Measurements from ENCODE around the gene THSD8.
"Not testable (repeated sequence)": the region's sequence is repeated elsewhere in the genome, so short reads cannot be mapped to it uniquely, and the experiment has no call there.

Gene THSD8

DNA sequence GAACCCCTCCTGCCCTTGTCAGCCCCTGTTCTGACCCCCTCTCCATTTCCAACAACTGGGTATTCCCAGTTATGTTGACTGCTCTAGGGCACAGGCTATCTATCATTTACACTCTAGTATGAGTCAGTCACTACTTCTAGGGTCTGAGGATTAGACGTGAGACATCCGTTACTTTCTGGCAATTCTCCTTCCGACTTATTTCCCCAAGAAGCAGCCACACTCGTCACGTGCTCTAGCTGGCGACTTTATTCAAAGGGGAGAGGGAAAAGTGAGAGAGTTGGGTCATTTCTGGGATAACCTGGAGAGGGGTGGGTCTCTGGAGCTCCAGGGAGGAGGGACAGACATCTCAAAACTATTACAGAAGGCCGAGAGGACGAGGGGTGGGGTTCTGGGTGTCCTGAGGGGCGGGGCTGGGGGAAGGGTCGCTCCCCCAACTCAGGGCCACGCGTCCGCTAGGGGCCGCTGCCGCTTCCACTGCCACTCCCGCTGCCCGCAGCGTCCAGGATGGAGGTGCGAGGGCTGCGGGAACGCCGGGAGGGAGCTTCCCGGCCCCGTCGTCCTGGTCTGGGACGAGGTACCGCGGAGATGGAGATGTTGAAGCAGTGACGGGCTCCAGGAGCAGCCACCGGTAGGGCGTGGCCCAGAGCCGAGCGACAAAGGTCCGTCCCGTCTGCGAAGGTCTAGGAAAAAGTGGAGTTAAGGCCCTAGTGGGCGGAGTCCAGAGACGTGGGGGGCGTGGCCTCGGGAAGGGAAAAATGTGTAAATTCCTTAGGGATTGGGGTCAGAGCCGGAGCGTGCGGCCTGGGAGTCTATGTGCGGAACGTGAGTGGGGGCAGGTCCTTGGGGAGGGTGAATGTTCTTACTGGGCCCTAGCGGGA is 23.6 kb downstream of the THSD8 start:
- no peak for DNase-seq (ENCODE audit: low read depth)

DNA sequence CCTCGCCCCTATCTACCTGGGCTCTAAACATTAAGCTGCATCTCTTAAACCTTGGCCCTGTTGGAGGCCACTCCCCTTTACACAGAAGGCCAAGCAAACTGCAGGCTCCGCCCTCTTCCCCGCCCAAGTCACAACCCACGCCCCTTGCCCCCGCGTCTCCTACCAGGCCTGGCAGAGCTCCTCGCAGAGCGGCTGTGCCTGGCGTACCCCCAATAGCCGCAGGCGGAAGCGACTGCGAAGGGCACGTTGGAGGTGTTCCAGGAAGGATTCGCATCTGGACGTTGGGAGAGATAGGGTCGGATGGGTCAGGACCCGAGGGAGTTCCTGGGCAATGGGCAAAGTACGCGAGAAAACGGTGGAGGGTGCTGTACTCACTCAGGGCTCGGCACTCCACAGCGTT is 26.6 kb downstream of the THSD8 start:
- DNase-seq (ENCODE audit: low read depth) = peak; percentile 32

DNA sequence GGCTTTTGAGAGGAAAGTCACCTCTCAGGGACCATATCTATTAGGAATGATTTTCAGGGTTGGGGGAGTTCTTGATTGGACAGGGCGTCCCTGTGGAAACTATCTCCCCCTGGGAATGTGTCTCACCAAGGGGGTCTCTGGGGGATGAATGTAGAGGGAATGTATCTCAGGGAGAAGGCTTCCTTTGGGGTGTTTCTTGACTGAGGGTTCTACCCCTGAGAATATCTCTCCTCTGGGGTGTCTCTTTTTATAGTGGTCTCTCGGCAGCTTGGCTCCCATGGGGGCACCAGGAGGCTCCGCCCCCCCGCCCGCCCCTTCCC is 31.5 kb downstream of the THSD8 start:
- no peak for DNase-seq (ENCODE audit: low read depth)

DNA sequence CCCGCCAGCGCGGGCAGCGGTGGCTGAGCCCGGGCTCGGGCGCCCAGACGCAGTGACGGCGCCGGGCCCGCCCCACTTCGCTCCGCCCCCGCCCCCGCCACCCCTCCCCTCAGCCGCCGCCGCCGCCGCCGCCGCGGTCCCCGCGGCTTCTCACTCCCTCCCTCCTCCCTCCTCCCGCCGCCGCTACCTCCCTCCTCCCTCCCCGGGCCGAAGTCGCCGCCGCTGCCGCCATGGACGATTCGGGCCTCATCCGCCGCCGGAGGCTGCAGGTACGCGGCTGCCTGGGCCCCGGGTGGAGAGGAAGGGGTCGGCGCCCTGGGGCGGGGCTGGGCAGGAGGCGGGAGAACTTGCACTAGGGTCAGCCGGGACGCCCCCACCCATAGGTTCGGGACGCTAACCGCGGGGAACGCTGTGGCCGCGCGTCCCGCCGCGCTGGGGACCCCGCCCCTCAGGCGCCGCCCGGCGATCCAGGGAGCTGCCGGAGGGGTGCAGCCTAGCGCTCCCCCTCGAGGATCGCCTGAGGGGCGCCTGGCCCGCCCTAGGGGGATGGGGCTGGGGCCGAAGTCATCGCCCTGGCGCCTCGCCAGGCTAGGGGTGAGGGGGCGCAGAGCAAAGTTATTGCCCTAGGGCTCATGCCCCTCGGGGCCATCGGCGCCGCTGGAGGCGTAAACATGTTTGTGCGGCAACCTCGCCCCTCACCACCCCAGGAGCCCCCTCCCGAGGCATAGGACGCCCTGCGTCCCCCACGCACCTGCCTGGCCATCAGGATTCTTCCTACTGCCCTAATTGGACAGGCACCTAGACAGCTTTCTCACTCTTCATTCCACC is 32.1 kb downstream of the THSD8 start:
- DNase-seq (ENCODE audit: low read depth) = no peak

DNA sequence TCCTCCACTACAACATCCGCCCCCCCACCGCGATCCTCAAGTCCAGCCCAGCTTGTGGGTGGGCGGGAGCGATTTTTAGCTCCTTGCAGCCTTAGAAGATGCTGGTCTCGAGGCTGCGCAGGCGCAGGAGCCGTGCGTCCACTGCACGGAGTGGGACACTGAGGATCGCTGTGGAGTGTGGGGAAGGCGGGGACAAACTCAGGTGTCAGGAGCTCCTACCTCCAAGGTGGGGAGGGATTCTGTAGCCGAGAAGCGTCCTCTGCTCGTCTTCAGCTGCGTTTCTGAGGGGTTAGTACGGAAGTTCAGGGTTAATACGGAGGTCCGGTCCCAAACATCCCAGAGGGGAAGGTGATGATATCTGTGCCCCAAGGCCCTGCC is 32.7 kb downstream of the THSD8 start, which contains the start of gene RTBDN:
RTBDN (minus strand) TSS at position 14 of the 378 bp plus-strand sequence. CDS start 4,600 bp downstream, outside the sequence.
- DNase-seq (ENCODE audit: low read depth) = no peak

DNA sequence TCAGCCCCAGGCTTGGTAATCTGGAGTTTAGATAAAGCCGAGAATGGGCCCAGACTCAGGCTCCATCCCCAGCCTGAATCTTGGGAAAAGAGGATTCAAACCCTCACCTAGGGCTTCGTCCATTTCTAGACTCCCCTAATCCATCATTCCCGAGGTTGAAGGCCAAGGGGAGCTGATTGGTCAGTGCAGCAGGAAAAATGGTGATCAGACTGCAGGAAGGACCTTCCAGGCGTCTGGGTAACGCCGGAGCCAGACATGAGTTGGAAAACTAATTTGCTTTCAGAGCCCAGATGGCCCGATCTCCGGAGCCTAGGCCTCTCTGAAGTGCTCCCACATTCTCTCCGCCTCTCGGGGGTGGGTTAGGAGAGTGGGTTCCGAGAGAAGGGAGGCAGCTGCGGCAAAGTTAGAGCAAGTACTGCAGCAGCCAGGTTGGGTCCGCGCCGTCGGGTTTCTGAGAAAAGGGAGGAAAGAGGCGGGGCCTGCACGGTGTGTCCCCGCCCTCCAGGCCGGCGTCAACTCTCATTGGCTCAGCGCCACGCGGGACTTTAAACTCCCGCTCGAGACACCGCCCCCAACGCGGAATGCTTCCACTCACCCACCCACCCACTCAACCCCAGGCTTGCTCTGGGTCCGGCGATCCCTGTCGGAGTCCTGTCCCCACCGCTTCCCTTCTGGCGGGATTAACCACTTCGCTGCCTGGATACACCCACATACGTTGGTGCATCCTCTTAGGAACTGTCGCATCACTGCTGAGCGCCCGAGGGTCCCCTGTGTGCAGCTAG is 33.3 kb downstream of the THSD8 start:
- no peak for DNase-seq (ENCODE audit: low read depth)

DNA sequence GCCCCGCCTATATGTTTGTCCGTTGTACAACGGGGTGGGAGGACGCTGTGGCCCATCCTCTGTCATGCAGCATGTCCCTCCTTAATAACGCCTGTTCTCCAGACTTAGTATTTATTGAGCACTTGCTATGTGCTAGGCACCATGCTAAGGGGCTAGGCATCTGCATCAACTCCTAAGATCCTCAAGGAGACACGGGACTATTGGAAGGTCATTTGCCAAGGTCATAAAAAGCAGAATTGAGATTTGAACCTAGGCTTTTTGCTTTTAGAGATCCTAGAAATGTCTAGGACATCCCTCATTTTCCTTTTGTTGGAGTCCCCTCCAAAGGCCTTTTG is 34.6 kb downstream of the THSD8 start:
- DNase-seq (ENCODE audit: low read depth) = no peak

DNA sequence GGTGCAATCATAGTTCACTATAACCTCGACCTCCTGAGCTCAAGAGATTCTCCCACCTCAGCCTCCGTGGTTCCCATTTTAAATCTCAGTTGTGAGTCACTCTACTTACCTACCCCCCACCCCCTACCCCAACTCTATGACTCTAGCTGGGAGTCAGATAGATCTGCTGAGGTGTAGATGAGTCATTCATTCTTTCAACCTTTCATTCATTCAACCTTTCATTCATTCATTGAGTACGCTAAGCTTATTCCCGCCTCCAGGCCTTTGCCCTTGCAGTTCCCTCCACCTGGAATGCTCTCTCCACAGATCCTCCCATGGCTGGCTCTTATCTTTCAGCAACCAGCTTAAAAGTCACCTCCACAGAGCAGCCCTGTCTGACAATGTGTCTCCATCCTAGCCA is 35.4 kb downstream of the THSD8 start:
- no peak for DNase-seq (ENCODE audit: low read depth)

DNA sequence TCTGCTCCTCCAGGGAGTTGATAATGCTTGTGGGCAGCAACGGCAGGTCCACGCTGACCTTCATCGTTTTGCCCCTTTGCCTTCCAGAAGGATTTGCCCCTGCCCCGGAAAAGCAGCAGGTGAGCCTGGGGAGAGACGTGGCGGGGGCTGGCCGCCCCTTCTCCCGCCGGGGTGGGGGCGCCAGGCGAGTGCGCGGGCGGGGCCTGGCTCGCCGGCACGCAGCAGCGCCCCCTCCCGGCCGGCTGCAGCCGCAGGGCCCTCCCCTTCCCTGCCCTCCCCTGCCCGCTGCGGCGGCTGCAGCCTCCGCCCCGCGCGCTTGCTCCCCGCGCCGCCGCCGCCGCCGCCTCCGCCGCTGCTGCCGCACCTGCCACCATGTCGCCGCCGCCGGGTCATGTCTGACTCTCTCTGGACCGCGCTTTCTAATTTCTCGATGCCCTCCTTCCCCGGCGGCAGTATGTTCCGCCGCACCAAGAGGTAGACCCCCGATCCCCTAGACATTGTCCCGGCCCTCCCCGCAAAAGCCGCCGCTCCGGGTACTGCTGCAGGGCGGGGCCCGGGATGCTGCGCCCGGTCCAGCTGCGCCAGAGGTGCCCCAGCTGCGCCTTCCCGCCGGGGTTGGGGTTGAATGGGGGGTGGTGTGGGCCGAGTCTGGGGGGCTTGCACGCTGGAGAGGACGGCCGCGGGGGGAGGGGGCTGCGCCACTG is 36.5 kb downstream of the THSD8 start, which contains the start of gene MAST1:
MAST1 (plus strand) TSS at position 334 of the 704 bp plus-strand sequence; CDS start at position 392, 58 bp downstream.
- DNase-seq (ENCODE audit: low read depth) = no peak

DNA sequence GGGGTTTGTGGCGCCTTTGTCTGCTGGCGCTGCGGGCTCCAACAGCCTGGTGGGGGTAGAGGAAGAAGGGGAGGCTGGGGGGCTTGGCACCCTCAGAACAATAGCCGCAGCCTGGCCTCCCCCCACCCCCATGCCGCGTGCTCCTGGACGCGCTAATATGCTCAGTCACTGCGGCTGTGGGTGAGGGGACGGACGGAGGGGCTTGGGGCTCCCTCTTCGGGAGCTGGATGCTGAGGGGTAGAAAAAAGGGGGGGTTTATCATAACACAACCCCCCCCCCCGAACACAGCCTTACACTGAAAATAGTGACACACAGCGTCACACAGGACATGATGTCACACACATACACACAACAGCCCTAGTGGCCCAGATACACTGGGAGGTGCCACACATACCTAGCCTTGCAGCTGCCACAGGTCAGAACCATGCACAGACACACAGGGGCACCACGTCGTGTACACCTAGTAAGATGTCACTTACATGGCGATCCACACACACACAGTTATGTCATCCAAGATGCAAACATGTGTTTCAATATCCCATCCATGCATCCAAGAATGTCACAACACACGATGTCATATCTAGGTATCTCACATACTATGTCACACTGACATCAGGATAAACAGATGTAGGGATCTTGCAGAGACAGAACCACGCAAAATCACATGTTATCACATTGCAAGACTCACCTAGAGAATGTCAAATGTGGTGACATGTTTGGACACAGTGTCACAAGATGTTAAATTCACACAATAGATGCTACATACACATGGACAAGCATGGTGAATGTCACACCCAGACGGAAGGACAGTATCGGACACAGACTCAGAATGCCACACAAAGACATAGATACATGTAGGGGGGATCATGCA is 37.3 kb downstream of the THSD8 start:
- DNase-seq (ENCODE audit: low read depth) = no peak

DNA sequence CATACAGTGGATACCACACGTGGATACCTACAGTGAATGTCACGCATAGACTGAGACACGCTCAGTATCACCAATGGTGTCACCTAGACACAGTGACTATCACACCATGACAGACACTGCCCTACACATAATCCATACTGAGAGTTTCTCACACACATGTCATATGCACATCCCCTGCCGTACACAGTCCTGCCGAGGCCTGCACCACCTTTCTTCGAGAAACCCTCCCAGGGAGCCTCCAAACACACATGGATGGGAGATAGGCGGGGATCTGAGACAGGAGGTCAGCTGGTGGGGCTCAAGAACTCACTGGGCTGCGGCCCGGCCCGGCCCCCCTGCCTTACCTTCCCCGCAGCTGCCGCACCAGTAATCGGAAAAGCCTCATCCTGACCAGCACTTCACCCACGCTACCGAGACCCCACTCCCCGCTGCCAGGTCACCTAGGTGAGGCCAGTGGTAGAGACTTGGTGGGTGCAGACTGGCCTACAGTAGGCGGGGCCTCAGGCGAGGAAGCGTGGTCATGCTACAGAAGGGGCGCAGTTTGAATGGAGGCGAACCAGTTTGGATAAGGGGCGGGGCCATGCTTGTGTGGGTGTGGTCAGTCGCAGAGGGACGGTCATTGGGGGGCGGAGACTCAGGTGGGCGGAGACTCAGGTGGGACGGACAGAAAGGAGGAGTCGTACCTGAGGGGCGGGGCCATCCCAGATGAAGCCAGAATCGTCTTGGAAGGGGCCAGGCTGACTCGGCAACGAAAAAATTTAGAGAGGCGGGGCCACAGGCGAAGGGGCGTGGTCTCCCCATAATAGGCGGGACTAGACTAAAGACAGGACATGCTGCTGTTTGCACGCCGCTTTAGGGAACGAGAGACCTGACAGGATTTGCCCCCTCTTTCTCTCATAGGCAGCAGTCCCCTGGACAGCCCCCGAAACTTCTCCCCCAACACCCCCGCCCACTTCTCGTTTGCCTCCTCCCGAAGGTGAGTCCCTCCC is 38.5 kb downstream of the THSD8 start:
- peak; percentile 20 for DNase-seq (ENCODE audit: low read depth)

DNA sequence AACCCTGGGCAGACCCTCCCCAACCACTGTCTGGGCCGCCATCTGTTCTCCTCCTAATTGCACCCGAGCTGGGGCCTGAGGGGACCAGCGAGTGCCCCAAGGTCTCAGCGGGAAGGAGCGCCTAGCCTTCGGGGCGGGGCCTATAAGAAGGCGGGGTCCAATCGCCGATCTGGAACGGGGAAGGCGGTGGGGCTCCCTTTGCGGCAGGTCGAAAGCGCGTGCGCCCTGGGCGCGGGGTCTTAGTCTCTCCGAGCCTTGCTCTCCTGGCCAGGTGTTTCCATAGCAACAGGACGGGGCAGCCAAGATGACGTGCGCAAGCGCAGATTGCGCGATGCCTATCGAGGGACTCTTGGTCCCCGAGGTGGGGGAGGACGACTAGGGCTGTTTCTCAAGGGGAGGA is 39.2 kb downstream of the THSD8 start:
- no peak for DNase-seq (ENCODE audit: low read depth)

DNA sequence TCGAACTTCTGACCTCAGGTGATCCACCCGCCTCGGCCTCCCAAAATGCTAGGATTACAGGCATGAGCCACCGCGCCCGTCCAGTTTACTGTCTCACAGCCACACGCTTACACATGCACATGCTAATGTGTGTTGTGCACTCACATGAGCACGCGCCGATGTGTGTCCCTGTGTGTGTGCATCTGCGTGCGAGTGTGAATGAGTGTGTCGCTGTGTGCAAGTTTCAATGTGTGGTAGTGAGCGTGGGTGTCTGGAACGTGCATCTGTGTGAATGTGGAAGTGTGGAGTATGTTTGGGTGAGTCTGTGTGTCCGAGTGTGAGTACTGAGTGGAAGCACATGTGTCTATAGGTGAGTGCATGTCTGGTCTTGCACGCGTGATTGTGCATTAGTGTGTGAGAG is 40.6 kb downstream of the THSD8 start:
- DNase-seq (ENCODE audit: low read depth) = no peak

DNA sequence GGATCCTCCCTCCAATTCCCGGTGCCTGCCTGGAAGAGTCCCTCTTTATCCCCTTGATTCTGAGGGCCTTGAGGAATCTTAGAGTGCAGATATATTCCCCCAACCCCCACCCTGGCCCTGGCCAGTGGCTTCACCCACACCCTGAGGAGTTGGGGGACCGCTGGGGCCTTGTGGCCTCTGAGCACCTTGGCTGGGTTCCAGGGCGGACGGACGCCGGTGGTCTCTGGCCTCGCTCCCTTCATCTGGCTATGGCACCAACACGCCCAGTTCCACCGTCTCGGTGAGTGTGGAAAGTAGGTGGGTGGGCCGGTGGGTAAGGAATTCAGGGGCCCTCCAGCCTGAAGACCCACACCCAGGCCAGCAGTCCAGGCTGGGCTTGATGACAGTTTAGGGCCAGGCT is 41.5 kb downstream of the THSD8 start:
- no peak for DNase-seq (ENCODE audit: low read depth)

DNA sequence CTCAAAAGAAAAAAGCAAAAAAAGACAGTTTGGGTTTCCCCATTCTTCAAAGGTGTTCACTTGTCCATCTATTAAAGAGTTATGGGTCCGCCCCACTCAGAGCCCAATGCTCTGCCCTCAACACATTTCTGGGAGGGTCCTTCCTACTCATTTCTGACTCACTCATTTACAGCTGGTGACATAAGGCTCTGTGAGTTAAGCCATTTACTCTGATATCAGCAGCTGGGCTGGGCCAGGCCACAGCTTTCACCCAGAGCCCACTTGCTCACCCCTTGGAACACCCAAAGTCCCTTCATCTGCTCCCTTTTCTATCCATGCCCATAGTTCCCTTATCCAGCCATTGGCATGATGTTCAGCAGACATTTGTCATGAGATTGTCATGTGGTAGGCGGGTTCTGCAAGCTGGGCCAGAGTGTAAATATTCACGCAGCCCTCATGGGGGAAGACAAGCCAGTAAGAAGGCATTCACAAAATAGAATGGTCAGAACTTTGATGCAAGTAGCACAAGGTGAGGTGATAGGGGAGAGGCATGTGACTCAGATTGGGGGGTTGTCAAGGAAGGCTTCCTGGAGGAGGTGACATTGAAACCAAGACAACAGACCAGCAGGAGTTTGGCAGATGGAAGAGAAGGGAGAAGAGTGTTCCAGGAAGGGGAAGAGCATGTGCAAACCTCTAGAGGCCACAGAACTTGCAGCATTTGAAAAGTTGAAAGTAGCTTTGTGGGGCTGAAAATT is 42.3 kb downstream of the THSD8 start:
- DNase-seq (ENCODE audit: low read depth) = no peak

DNA sequence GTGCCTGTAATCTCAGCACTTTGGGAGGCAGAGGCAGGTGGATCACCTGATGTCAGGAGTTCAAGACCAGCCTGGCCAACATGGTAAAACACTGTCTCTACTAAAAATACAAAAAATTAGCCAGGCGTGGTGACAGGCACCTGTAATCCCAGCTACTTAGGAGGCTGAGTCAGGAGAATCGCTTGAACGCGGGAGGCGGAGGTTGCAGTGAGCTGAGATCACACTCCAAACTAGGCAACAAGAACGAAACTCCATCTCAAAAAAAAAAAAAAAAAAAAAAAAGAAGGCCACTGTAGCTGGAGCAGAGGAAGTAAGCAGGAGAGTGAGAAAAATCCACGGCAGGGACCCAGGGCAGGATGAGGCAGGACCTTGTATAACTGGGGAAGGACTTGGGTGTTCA is 44.7 kb downstream of the THSD8 start:
- DNase-seq (ENCODE audit: low read depth) = not testable (repeated sequence)

DNA sequence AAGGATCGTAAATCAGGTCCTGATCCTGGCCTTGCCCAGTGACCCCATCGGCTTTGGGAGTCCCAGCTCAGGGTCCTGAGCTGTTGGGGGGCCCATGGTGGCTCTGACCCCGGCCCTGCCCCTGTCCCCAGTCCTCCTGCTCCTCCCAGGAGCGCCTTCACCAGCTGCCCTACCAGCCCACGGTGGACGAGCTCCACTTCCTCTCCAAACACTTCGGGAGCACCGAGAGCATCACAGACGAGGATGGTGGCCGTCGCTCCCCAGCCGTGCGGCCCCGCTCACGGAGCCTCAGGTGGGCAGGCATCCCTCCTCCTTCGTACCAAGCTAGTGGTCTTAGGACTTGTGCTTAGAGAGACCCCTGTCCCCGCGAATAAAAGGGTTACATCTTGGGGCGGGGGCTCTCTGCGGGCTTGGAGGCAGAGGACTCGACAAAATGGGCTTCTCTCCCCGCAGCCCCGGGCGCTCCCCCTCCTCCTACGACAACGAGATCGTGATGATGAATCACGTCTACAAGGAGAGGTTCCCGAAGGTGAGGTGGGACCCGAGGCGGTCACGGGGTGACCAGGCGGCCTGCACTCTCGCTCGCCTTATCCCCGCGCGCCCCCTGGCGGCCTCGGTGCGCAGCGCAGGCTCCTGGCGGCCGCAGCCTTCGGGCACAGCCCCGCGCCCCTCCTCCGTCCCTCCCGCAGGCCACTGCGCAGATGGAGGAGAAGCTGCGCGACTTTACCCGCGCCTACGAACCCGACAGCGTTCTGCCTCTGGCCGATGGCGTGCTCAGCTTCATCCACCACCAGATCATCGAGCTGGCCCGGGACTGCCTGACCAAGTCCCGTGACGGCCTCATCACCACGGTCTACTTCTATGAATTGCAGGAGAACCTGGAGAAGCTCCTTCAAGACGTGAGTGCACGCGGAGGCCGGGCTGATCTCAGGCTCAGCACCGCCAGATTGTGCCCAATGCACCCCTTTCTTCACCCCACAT is 45.6 kb downstream of the THSD8 start:
- peak; percentile 69 for DNase-seq (ENCODE audit: low read depth)

Data from fibroblast of gingiva (primary cell).